Measurements from ENCODE around the gene LDHAL6A.
A peak's percentile ranks its signal among the peaks of the same experiment; 100 is the strongest.

LDHAL6A gene

GRCh38 chr11:18502352-18502751, 46.7 kb downstream of the LDHAL6A start:
- no peak for TF ChIP-seq CTCF (conservative IDR thresholded peaks at IDR 0.05; ENCODE audit: low read length)
- no peak for TF ChIP-seq EZH2phosphoT487 (IDR thresholded peaks at IDR 0.05; ENCODE audit: borderline replicate concordance)
- Histone ChIP-seq H3F3A (ENCODE audit: low read depth) (no peaks in the 10 kb centered on the region), H3K9me2 (replicated peaks; ENCODE audit: low read depth, low read length) (no peaks in the 10 kb centered on the region), H3K4me1 (ENCODE audit: insufficient read depth, low read length, poor library complexity, severe bottlenecking) (peaks cover 3% of the 10 kb centered on the region), H3K27me3 (ENCODE audit: insufficient read depth, low read length, poor library complexity, severe bottlenecking) (no peaks in the 10 kb centered on the region), H3K79me2 (ENCODE audit: insufficient read depth, low read length) (no peaks in the 10 kb centered on the region), H3K4me3 (ENCODE audit: low read length, poor library complexity, severe bottlenecking) (no peak overlapping the region), H4K20me1 (ENCODE audit: insufficient read depth, low read length, poor library complexity, severe bottlenecking) (no peaks in the 10 kb centered on the region), H3K4me2 (ENCODE audit: low read depth, low read length, poor library complexity, severe bottlenecking) (no peak overlapping the region), H3K9me3 (ENCODE audit: insufficient read depth, low read depth, low read length) (no peaks in the 10 kb centered on the region), H2AFZ (ENCODE audit: low read length) (no peak overlapping the region), H3K36me3 (ENCODE audit: insufficient read depth, low read length) (peaks cover 50% of the 10 kb centered on the region), H3K9ac (ENCODE audit: low read depth, low read length, poor library complexity, severe bottlenecking) (no peak overlapping the region)

- Histone ChIP-seq H3F3A (ENCODE audit: low read depth) (no peaks in the 10 kb centered on the region), H4K20me1 (ENCODE audit: insufficient read depth, low read length, poor library complexity, severe bottlenecking) (peaks cover 6% of the 10 kb centered on the region), H3K4me1 (ENCODE audit: insufficient read depth, low read length, poor library complexity, severe bottlenecking) (peaks cover 21% of the 10 kb centered on the region), H3K4me3 (ENCODE audit: low read length, poor library complexity, severe bottlenecking) (no peak overlapping the region), H3K9me3 (ENCODE audit: insufficient read depth, low read depth, low read length) (no peaks in the 10 kb centered on the region), H3K4me2 (ENCODE audit: low read depth, low read length, poor library complexity, severe bottlenecking) (no peak overlapping the region), H3K9ac (ENCODE audit: low read depth, low read length, poor library complexity, severe bottlenecking) (no peak overlapping the region), H3K79me2 (ENCODE audit: insufficient read depth, low read length) (peaks cover 41% of the 10 kb centered on the region), H2AFZ (ENCODE audit: low read length) (no peak overlapping the region), H3K27me3 (ENCODE audit: insufficient read depth, low read length, poor library complexity, severe bottlenecking) (no peaks in the 10 kb centered on the region), H3K36me3 (ENCODE audit: insufficient read depth, low read length) (no peaks in the 10 kb centered on the region; the same call in 1 of the 2 replicates), H3K9me2 (replicated peaks; ENCODE audit: low read depth, low read length) (no peaks in the 10 kb centered on the region)
- TF ChIP-seq CTCF (conservative IDR thresholded peaks at IDR 0.05; ENCODE audit: low read length) (no peak), EZH2phosphoT487 (IDR thresholded peaks at IDR 0.05; ENCODE audit: borderline replicate concordance) (no peak)
Measured at GRCh38 chr11:18521122-18521521, 65.5 kb downstream of the LDHAL6A start.

- H3K9me2 ChIP-seq (replicated peaks; ENCODE audit: low read depth, low read length) = no peaks in the 10 kb centered on the region
- no peaks in the 10 kb centered on the region; the same call in 1 of the 2 replicates for H3K36me3 ChIP-seq (ENCODE audit: insufficient read depth, low read length)
- peaks cover 1% of the 10 kb centered on the region; the same call in 1 of the 2 replicates for H3F3A ChIP-seq (ENCODE audit: low read depth)
- H3K9ac ChIP-seq (ENCODE audit: low read depth, low read length, poor library complexity, severe bottlenecking) = no peak overlapping the region
- peaks cover 46% of the 10 kb centered on the region for H3K79me2 ChIP-seq (ENCODE audit: insufficient read depth, low read length)
- no peak overlapping the region for H2AFZ ChIP-seq (ENCODE audit: low read length)
- H3K4me2 ChIP-seq (ENCODE audit: low read depth, low read length, poor library complexity, severe bottlenecking) = no peak overlapping the region
- H3K4me3 ChIP-seq (ENCODE audit: low read length, poor library complexity, severe bottlenecking) = no peak overlapping the region
- H3K9me3 ChIP-seq (ENCODE audit: insufficient read depth, low read depth, low read length) = no peaks in the 10 kb centered on the region
- TF ChIP-seq CTCF (conservative IDR thresholded peaks at IDR 0.05; ENCODE audit: low read length) (peak; percentile 47), EZH2phosphoT487 (IDR thresholded peaks at IDR 0.05; ENCODE audit: borderline replicate concordance) (no peak)
- H3K4me1 ChIP-seq (ENCODE audit: insufficient read depth, low read length, poor library complexity, severe bottlenecking) = peaks cover 24% of the 10 kb centered on the region
- H3K27me3 ChIP-seq (ENCODE audit: insufficient read depth, low read length, poor library complexity, severe bottlenecking) = no peaks in the 10 kb centered on the region
- H4K20me1 ChIP-seq (ENCODE audit: insufficient read depth, low read length, poor library complexity, severe bottlenecking) = peaks cover 6% of the 10 kb centered on the region
Measured at GRCh38 chr11:18522388-18522787, 66.7 kb downstream of the LDHAL6A start.
